ENCODE data around the gene RAC2.
"Not testable (repeated sequence)": the region's sequence is repeated elsewhere in the genome, so short reads cannot be mapped to it uniquely, and the experiment has no call there.

DNA sequence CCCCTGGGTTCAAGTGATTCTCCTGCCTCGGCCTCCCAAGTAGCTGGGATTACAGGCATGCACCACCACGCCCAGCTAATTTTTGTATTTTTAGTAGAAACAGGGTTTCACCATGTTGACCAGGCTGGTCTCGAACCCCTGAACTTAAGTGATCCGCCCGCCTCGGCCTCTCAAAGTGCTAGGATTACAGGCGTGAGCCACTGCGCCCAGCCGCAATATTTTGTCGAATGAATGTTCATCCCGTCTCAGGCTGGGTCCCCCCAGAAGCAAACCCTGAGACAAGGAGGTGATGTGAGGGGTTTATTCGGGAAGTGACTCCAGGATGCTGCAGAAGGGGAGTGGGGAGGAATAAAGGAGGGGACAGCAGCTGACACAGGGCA is 10.7 kb downstream of the RAC2 start:
- not testable (repeated sequence) for TF ChIP-seq CTCF, POLR2A (IDR thresholded peaks at IDR 0.05)
